GM21723 (cell line): ENCODE results near the gene ZNF827.

Experiments used
- ATAC-seq: cut with Tn5 transposase; IDR thresholded peaks from one replicate; pipeline ENCODE4 v1.9.1; 2021; ENCODE audit warnings: mild to moderate bottlenecking, moderate library complexity; ENCODE audit not compliant: unreplicated experiment

ZNF827 gene

GRCh38 chr4:145890689-145891088 is 47.9 kb downstream of the ZNF827 start:
- ATAC-seq: no peak

DNA sequence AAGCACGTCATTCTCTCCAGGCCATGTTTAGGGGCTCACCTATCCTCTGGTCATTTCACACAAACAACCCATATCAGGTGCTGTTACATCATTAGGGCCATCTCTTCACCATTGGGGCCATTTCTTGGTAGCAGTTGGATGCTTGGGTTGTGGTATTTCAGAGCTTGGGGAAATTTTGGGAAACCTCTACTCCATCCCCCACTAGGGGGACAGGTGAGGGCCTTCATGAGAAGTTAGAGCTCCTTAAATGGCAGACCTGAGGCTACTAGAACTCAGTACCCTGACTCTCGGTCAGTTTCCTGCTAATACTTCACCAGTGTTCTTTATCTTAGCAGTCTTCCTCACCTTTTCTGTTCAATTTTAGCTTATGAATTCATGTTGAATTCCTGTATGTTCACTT is 50.2 kb downstream of the ZNF827 start:
- ATAC-seq: no peak

GRCh38 chr4:145887241-145887991 is 51.2 kb downstream of the ZNF827 start:
- ATAC-seq: no peak

GRCh38 chr4:145886871-145887240 is 51.8 kb downstream of the ZNF827 start:
- no peak for ATAC-seq

DNA sequence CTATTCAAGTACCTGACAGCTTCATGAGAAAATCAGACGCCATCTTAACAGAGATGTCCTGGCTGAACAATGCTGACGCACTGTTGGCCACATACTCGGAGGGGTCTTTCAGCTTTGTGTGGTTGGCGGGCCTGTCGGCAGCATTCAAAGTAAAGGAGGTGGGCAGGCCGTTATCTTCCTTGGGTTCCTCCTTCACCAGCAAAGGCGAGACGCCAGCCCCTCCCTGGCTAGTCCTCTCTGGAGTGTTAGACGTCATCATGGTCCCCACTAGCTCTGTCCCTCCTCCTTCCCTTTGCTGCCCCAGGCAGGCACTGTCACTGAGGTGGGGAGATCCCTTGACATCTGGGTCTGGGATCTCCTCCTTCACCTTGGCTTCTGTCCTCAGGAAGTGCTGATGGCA is 53.0 kb downstream of the ZNF827 start:
- no peak for ATAC-seq

DNA sequence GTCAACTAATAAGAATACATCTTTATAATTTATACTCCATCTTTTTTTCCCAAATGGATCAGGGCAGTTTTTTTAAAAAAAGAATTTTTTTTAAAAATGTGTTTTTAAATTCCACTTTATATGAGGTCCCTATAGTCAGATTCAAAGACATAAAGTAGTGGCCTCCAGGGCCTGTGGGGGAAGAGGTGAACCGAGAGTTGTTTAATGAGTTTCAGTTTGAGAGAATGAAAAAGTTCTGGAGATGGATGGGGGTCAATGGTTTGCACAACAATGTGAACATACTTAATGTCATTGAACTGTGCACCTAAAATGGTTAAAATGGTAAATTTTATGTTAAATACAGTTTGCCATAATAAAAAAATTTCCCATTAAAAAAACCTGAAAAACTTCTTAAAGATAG is 53.8 kb downstream of the ZNF827 start:
- ATAC-seq: no peak

DNA sequence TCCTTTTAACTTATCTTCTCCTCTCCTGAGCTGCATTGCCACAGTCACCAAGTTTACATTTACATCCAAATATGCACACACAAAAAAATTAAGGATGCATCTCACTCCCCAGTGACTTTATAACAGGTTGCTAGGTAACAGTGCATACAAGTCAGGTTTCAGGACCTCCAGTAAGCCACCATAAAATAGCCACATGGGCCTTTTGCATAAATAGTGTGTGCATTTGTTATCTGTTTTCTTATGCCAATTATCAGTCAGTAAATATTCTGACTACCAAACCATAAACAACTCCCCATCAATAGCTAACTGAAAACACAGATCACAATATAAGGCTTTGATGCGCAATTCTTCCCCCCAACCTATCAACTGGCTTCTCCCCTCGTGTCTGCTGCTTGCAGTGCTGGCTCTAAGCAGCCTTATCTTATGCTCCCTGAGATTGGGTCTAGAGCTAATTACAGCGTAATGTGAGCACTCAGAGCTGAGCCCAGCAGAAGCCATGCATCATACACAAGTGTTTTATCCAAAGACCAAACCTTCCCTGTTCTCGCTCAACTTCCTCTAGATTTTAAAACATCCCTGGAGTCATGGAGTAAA is 55.4 kb downstream of the ZNF827 start:
- no peak for ATAC-seq

DNA sequence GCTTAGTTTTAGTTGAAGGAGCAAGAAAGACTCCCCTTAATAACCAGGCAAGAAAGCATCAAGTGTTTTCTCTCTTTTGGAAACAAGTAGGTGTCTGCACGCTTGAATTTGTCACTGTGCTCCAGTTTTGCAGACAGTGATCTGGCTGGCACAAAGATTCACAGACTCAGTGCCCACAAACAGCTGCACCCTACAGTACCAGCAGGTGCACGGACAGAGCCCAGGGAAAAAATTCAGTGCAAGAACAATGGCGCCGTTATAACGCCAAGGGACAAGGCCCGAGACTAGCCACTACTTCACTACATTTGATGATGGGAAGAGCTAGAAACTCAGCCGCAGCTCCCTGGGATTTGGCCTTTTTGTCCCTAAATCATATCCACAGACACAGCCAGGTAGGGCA is 56.0 kb downstream of the ZNF827 start:
- no peak for ATAC-seq

- ATAC-seq: peak; percentile 78
Observed at GRCh38 chr4:145881989-145882388, 56.6 kb downstream of the ZNF827 start.

GRCh38 chr4:145881576-145881975 is 57.0 kb downstream of the ZNF827 start:
- peak; percentile 36 for ATAC-seq

- ATAC-seq: no peak
Observed at GRCh38 chr4:145880355-145880960, 58.2 kb downstream of the ZNF827 start.

GRCh38 chr4:145879598-145879997 is 59.0 kb downstream of the ZNF827 start:
- ATAC-seq: no peak

- ATAC-seq: no peak
Observed at GRCh38 chr4:145878501-145879435, 59.9 kb downstream of the ZNF827 start.

GRCh38 chr4:145876531-145877180 is 62.0 kb downstream of the ZNF827 start:
- ATAC-seq: no peak

- no peak for ATAC-seq
Observed at GRCh38 chr4:145873901-145874300, 64.7 kb downstream of the ZNF827 start.

GRCh38 chr4:145871209-145871608 is 67.4 kb downstream of the ZNF827 start:
- ATAC-seq: no peak

- ATAC-seq: no peak
Observed at GRCh38 chr4:145870155-145871020, 68.2 kb downstream of the ZNF827 start.

- peak; percentile 69 for ATAC-seq
Observed at GRCh38 chr4:145868637-145869409, 69.8 kb downstream of the ZNF827 start.

DNA sequence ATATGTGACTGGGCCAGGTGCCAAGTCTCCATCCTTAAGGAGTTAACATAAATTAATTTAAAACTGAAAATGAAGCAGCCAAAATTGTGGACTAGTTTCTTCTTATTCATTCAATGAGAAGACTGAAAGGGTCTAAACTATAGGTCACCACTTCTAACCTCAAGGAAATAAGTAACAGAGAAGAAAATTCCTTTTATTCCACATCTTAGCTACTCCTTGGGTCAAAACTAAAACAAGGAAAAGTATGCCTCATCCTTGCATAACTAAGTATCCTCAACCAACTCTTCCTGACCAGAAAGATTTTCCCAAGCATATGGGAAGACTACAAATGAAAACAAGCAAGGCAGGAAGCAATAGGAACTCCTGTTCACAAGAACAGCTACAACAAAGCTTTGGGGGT is 71.2 kb downstream of the ZNF827 start:
- no peak for ATAC-seq
